Measurements from ENCODE around the gene PRKCE.

- no peak for TF ChIP-seq CTCF (IDR thresholded peaks at IDR 0.05)
- no peak for TF ChIP-seq EZH2 (IDR thresholded peaks at IDR 0.05; ENCODE audit: borderline replicate concordance, insufficient read depth, low read depth, low read length, poor library complexity, severe bottlenecking)
These were observed 423.0 kb downstream of the PRKCE start for GRCh38 chr2:46074501-46074900.
